Skeletal muscle tissue (tissue), 5 donors: ENCODE measurements around the gene SLC26A5. TPM values are rescaled to one million over a fixed set of nuclear protein-coding genes. Genes with fewer than 3 reads are reported as not detected.

Experiments used
- H3K27ac ChIP-seq: one replicate; pipeline ENCODE4 v1.7.0; 2013; ENCODE audit warnings: mild to moderate bottlenecking, low read depth, low read length, inconsistent platforms
- H3K27me3 ChIP-seq, 3 donors: one replicate each; pipeline ENCODE4 v1.7.0; 2013; ENCODE audit warnings: low read length in 3 of 3; ENCODE audit not compliant: control insufficient read depth in 3 of 3, insufficient read depth in 3 of 3
- H3K36me3 ChIP-seq, 3 donors: one replicate each; pipeline ENCODE4 v1.7.0; 2013; ENCODE audit warnings: low read length in 3 of 3; ENCODE audit not compliant: control insufficient read depth in 3 of 3, insufficient read depth in 3 of 3
- H3K4me1 ChIP-seq, 3 donors: one replicate each; pipeline ENCODE4 v1.7.0; 2013; ENCODE audit warnings: low read length in 3 of 3, mild to moderate bottlenecking in 3 of 3; ENCODE audit not compliant: control insufficient read depth in 3 of 3, insufficient read depth in 3 of 3
- H3K4me3 ChIP-seq, 3 donors: one replicate each; pipeline ENCODE4 v1.7.0; 2013; ENCODE audit warnings: low read length in 3 of 3
- H3K9ac ChIP-seq, 3 donors: one replicate each; pipeline ENCODE4 v1.7.0; 2013; ENCODE audit warnings: low read length in 3 of 3, mild to moderate bottlenecking in 3 of 3, moderate library complexity in 2 of 3, low read depth in 1 of 3
- H3K9me3 ChIP-seq, 3 donors: one replicate each; pipeline ENCODE4 v1.7.0; 2013; ENCODE audit warnings: low read length in 3 of 3; ENCODE audit not compliant: control insufficient read depth in 3 of 3
- small RNA-seq: library from RNA; depleted of rRNA; stranded (forward); fragments of <200 nt; gene quantifications from one replicate; pipeline ENCODE3, GENCODE V24; 2014
- total RNA-seq: library from RNA; depleted of rRNA; stranded (reverse); fragments of >200 nt; gene quantifications from one replicate; pipeline ENCODE4 v1.2.3, GENCODE V29; 2014
- donor health status: Osteomylitis.

SLC26A5 gene
- total RNA-seq, 1 donor from 2014 or later = not detected

DNA sequence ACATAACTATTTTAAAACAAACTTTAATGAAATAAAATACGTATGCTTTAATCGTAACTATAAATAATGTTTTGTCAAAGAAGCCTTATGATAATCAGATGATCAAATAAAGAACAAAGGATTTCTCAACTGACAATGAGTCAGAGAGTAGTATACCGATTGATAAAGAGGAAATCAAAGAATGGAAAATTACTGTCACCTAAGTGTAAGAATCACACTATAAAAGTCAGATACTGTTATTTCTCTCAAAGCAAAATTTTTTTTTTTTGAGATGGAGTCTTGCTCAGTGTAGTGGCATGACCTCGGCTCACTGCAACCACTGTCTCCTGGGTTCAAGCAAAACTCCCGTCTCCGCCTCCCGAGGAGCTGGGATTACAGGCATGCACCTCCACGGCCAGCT lies 120.3 kb downstream of the SLC26A5 start:
- no peaks in the 10 kb centered on the region for H3K27me3 ChIP-seq
- H3K27ac ChIP-seq = no peak overlapping the region
- H3K36me3 ChIP-seq = peaks cover 8 to 35% (median 27%) of the 10 kb centered on the region in 3 donors
- H3K9me3 ChIP-seq = no peaks in the 10 kb centered on the region
- H3K4me1 ChIP-seq = no peaks in the 10 kb centered on the region
- no peak overlapping the region for H3K4me3 ChIP-seq
- H3K9ac ChIP-seq = no peak overlapping the region

Small RNA genes within 50 kb of the gene (small RNA-seq; reads per million reads assigned to genes)
- gene RF00019 (not detected), gene RPS29P16 (not detected)

Other genes starting within 250 kb of the SLC26A5 start
- 53.8 TPM for gene PMPCB, start 148.8 kb downstream of the SLC26A5 start, total RNA-seq
- 8.9 TPM for gene DNAJC2, start 101.4 kb downstream of the SLC26A5 start, total RNA-seq
- gene PSMC2, start 98.6 kb downstream of the SLC26A5 start, total RNA-seq = 131 TPM